ENCODE results near the gene KHDC3L.

KHDC3L gene

GRCh38 chr6:73362358-73362757 is at the start of gene KHDC3L:
KHDC3L (plus strand) TSS chr6:73362658; CDS start chr6:73362730, 72 bp downstream.
- H4K20me1 ChIP-seq (ENCODE audit: insufficient read depth, low read length) = no peaks in the 10 kb centered on the region
- no peak within 1 kb of the TSS for H3K27ac ChIP-seq (ENCODE audit: low read depth, low read length, poor library complexity, severe bottlenecking)

GRCh38 chr6:73314577-73315492 is 47.6 kb upstream of the KHDC3L start:
- Histone ChIP-seq H2AFZ (ENCODE audit: low read length) (no peak overlapping the region), H3K27me3 (ENCODE audit: insufficient read depth, low read length) (no peaks in the 10 kb centered on the region; the same call in 1 of the 2 replicates), H3K9ac (ENCODE audit: low read length) (no peak overlapping the region), H3K36me3 (ENCODE audit: insufficient read depth, low read length) (no peaks in the 10 kb centered on the region; the same call in 1 of the 2 replicates), H3K9me2 (ENCODE audit: low read depth, low read length) (no peaks in the 10 kb centered on the region), H3F3A (ENCODE audit: insufficient read depth, low read length) (no peaks in the 10 kb centered on the region), H3K4me3 (ENCODE audit: low read depth, low read length, poor library complexity, severe bottlenecking) (no peak overlapping the region), H3K27ac (ENCODE audit: low read depth, low read length, poor library complexity, severe bottlenecking) (no peak overlapping the region), H3K4me2 (ENCODE audit: low read length) (no peak overlapping the region), H3K4me1 (ENCODE audit: insufficient read depth, low read length, severe bottlenecking) (peaks cover 3% of the 10 kb centered on the region), H3K9me3 (ENCODE audit: low read length) (0 out of 2 replicates have a peak, but pooled peaks cover 3% of the 10 kb centered on the region), H3K79me2 (ENCODE audit: insufficient read depth, low read length) (no peaks in the 10 kb centered on the region), H4K20me1 (ENCODE audit: insufficient read depth, low read length) (no peaks in the 10 kb centered on the region)
- TF ChIP-seq CTCF (IDR thresholded peaks at IDR 0.05; ENCODE audit: low read length) (no peak), EZH2 (IDR thresholded peaks at IDR 0.05; ENCODE audit: borderline replicate concordance, low read length) (no peak)

More at GRCh38 chr6:73362358-73362757, at the start of gene KHDC3L:
- Histone ChIP-seq H3K9me3 (ENCODE audit: low read length) (no peaks in the 10 kb centered on the region), H3K36me3 (ENCODE audit: insufficient read depth, low read length) (no peaks in the 10 kb centered on the region), H3K79me2 (ENCODE audit: insufficient read depth, low read length) (no peaks in the 10 kb centered on the region), H3F3A (ENCODE audit: insufficient read depth, low read length) (no peaks in the 10 kb centered on the region), H3K9me2 (ENCODE audit: low read depth, low read length) (no peaks in the 10 kb centered on the region), H3K27me3 (ENCODE audit: insufficient read depth, low read length) (peaks cover 4% of the 10 kb centered on the region; the same call in 1 of the 2 replicates), H3K4me1 (ENCODE audit: insufficient read depth, low read length, severe bottlenecking) (no peaks in the 10 kb centered on the region), H3K4me3 (ENCODE audit: low read depth, low read length, poor library complexity, severe bottlenecking) (no peak within 1 kb of the TSS), H3K9ac (ENCODE audit: low read length) (no peak within 1 kb of the TSS), H3K4me2 (ENCODE audit: low read length) (no peak within 1 kb of the TSS), H2AFZ (ENCODE audit: low read length) (no peak within 1 kb of the TSS)
- no peak for TF ChIP-seq CTCF (IDR thresholded peaks at IDR 0.05; ENCODE audit: low read length)
- no peak for TF ChIP-seq EZH2 (IDR thresholded peaks at IDR 0.05; ENCODE audit: borderline replicate concordance, low read length)

GRCh38 chr6:73323323-73323722 is 39.1 kb upstream of the KHDC3L start:
- H3K4me3 ChIP-seq (ENCODE audit: low read depth, low read length, poor library complexity, severe bottlenecking) = no peak overlapping the region
- no peaks in the 10 kb centered on the region for H3K4me1 ChIP-seq (ENCODE audit: insufficient read depth, low read length, severe bottlenecking)
- H3K36me3 ChIP-seq (ENCODE audit: insufficient read depth, low read length) = no peaks in the 10 kb centered on the region; the same call in 1 of the 2 replicates
- H3K79me2 ChIP-seq (ENCODE audit: insufficient read depth, low read length) = no peaks in the 10 kb centered on the region
- H2AFZ ChIP-seq (ENCODE audit: low read length) = no peak overlapping the region
- no peaks in the 10 kb centered on the region for H3K9me2 ChIP-seq (ENCODE audit: low read depth, low read length)
- TF ChIP-seq CTCF (IDR thresholded peaks at IDR 0.05; ENCODE audit: low read length) (no peak), EZH2 (IDR thresholded peaks at IDR 0.05; ENCODE audit: borderline replicate concordance, low read length) (no peak)
- H3K9me3 ChIP-seq (ENCODE audit: low read length) = no peaks in the 10 kb centered on the region
- no peak overlapping the region for H3K4me2 ChIP-seq (ENCODE audit: low read length)
- H4K20me1 ChIP-seq (ENCODE audit: insufficient read depth, low read length) = no peaks in the 10 kb centered on the region
- no peaks in the 10 kb centered on the region for H3K27me3 ChIP-seq (ENCODE audit: insufficient read depth, low read length)
- no peak overlapping the region for H3K27ac ChIP-seq (ENCODE audit: low read depth, low read length, poor library complexity, severe bottlenecking)
- no peaks in the 10 kb centered on the region for H3F3A ChIP-seq (ENCODE audit: insufficient read depth, low read length)
- no peak overlapping the region for H3K9ac ChIP-seq (ENCODE audit: low read length)
